IMR-90 (cell line): Measurements from ENCODE around the gene NUDT3. TPM values are rescaled to one million over a fixed set of nuclear protein-coding genes. Genes with fewer than 3 reads are reported as not detected.
A peak's percentile ranks its signal among the peaks of the same experiment; 100 is the strongest.

Source experiments
- NFE2L2 ChIP-seq: fragments of 150-350 bp; IDR thresholded peaks from 2 replicates; pipeline ENCODE4 v1.6.1; 2016; ENCODE audit warnings: low read depth, mild to moderate bottlenecking, low read length
- SMC3 ChIP-seq: fragments of 150-350 bp; IDR thresholded peaks from 2 replicates; pipeline ENCODE4 v1.6.1; 2016; ENCODE audit warnings: low read depth, mild to moderate bottlenecking, antibody characterized with exemption, low read length, moderate library complexity
- polyA plus RNA-seq, 3 experiments: library from polyadenylated mRNA; depleted of rRNA; stranded (reverse); fragments of >200 nt; gene quantifications; 2 replicates each; pipeline ENCODE4 v1.2.3, GENCODE V29; 2012; ENCODE audit warnings: low replicate concordance in 1 of 3
- total RNA-seq: library from RNA; depleted of rRNA; stranded (reverse); fragments of >200 nt; gene quantifications from 2 replicates; pipeline ENCODE4 v1.2.3, GENCODE V29; 2012
- TF ChIP-seq, protein P1 (sequence below): fragments of 150-350 bp; IDR thresholded peaks from 2 replicates; pipeline ENCODE4 v1.6.1; 2016; ENCODE audit warnings: low read depth, mild to moderate bottlenecking, low read length, moderate library complexity, borderline replicate concordance

Gene NUDT3
- total and polyA plus RNA-seq, 2 of the 4 experiments (the other 2 are of a cell fraction) = 10.1 to 17.2 TPM

DNA sequence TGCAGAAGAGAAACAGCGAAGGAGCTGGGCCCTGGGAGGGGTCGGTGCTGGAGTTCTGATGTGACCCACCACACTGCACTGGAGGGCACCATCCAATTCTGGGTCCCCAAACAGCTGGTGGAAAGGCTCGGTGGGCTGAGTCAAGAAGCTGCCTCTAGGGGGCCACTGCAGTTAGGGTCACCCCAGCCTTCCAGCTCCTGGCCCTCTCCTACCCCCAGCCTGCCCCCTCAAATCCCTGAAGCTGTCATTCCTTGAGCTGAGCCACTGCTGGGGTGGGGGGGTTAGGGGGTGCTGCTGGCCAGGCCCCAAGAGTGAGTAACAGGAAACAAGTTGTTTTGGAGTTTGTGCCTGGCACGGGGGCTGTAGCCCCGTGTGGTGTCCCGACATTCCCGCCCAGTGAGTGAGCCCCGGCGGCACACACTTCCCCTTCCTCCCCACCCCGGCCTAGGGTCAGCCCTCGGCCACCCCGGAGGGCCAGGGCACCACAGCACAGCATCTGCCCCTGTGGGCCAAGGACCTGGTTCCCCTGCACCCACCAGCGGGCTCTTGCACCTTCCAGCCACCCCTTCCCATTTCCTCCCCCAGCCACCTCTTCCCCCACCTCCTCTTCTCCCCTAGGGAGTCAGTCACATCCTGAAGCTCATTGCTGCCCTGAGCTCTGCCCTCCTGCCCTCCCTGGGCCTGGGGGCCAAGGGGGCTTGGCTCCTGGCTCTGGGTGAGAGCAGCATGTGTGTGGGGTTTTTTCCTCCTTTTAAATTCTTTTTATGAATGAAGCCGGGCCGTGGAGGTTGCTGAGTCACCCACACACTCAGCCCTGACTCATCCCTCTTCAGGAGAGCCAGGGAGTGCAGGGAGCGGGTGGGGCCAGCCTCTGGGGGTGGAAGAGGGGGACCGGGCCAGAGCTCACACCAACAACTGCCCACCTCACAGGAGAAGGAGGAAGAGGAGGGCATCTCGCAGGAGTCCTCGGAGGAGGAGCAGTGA is 148.3 kb downstream of the NUDT3 start (continued):
- TF ChIP-seq, protein P1, sequence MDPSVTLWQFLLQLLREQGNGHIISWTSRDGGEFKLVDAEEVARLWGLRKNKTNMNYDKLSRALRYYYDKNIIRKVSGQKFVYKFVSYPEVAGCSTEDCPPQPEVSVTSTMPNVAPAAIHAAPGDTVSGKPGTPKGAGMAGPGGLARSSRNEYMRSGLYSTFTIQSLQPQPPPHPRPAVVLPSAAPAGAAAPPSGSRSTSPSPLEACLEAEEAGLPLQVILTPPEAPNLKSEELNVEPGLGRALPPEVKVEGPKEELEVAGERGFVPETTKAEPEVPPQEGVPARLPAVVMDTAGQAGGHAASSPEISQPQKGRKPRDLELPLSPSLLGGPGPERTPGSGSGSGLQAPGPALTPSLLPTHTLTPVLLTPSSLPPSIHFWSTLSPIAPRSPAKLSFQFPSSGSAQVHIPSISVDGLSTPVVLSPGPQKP = no peak
- TF ChIP-seq NFE2L2 = peak; percentile 92
- TF ChIP-seq SMC3 = no peak
